HG03039 (cell line): Measurements from ENCODE around the gene PSG3.
"Not testable (repeated sequence)": the region's sequence is repeated elsewhere in the genome, so short reads cannot be mapped to it uniquely, and the experiment has no call there.

ENCODE experiments used
- ATAC-seq: cut with Tn5 transposase; IDR thresholded peaks from one replicate; pipeline ENCODE4 v1.9.1; 2021; ENCODE audit warnings: mild to moderate bottlenecking, moderate library complexity; ENCODE audit not compliant: unreplicated experiment

The PSG3 gene

GRCh38 chr19:42740381-42740780, at the start of gene PSG3:
TSS of gene PSG3 (minus strand) at chr19:42740481. CDS start at chr19:42740384, 97 bp downstream.
- not testable (repeated sequence) for ATAC-seq

- ATAC-seq: not testable (repeated sequence)
These were observed 48.5 kb upstream of the PSG3 start for GRCh38 chr19:42788766-42789165.

DNA sequence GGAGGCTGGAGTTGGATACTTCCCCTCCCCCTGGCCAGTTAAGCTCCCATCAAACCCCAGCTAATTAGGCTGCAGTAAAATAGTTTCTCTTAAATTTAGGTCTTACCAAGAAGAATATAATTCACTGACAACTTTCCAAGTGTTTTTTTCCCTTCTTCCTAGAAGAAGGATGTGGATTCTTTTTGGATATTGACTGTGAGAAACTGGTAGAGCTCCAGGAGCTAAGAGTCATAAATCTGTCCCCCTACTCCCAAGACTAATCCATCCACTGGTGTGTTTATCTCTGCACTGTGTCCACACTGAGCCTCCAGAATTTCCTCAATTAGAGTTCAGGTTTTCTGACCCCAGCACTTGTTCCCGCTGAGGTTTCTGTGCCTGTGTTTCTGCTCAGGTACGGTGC, 47.5 kb upstream of the PSG3 start:
- ATAC-seq: not testable (repeated sequence)

DNA sequence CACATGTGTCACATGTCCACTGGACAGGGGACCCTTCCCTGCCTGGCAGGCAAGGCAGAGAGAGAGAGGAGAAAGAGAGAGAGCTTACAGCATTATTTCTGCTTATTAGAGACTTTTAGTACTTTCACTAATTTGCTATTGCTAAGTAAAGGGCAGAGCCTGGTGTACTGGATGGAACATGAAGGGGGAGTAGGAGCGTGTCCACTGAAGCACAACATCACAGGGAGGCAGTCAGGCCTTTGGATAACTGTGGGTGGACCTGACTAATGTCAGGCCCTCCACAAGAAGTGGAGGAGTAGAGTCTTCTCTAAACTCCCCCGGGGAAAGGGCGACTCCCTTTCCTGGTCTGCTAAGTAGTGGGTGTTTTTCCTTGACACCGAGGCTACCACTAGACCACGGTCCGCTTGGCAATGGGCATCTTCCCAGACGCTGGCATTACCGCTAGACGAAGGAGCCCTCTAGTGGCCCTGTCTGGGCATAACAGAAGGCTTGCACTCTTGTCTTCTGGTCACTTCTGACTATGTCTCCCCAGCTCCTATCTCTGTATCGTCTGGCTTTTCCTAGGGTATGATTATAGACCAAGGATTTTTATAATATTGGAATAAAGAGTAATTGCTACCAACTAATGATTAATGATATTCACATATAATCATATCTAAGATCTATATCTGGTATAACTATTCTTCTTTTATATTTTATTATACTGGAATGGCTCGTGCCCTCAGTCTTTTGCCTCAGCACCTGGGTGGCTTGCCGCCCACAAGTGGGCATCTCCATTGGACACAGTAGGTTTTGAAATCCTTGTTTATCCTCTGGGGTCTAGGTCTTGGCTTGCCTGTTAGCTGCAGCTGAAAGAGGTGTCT, 36.7 kb upstream of the PSG3 start:
- ATAC-seq: not testable (repeated sequence)

DNA sequence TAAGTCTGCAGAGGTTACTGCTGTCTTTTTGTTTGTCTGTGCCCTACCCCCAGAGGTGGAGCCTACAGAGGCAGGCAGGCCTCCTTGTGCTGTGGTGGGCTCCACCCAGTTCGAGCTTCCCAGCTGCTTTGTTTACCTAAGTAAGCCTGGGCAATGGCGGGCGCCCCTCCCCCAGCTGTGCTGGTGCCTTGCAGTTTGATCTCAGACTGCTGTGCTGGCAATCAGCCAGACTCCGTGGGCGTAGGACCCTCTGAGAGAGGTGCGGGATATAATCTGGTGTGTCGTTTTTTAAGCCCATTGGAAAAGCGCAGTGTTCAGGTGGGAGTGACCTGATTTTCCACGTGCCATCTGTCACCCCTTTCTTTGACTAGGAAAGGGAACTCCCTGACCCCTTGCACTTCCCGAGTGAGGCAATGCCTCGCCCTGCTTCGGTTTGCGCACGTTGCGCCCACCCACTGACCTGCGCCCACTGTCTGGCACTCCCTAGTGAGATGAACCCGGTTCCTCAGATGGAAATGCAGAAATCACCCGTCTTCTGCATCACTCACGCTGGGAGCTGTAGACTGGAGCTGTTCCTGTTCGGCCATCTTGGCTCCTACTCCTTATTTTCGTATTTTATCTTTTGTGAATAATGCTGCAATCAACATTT, 34.4 kb upstream of the PSG3 start:
- not testable (repeated sequence) for ATAC-seq

- ATAC-seq: not testable (repeated sequence)
These were observed 27.0 kb upstream of the PSG3 start for GRCh38 chr19:42767319-42767718.

- ATAC-seq: not testable (repeated sequence)
These were observed 26.6 kb upstream of the PSG3 start for GRCh38 chr19:42766871-42767270.

DNA sequence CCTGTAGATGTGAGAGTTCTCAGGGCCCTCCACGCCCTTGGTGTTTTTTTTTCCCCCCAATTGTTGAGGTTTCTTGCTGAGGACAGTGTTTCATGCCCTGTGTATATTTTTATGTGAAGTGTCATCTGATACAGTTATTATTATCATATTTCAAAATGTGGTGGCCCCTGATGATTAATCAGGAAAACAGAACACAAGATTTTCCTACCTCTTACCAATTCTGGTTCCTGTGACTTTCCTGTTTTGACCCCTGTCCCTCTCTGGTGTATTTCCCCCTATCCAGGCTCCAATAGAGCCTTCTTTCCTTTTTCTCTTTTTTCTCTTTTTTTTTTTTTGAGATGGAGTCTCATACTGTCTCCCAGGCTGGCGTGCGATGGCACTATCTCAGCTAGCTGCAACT, 24.6 kb upstream of the PSG3 start:
- ATAC-seq: no peak

DNA sequence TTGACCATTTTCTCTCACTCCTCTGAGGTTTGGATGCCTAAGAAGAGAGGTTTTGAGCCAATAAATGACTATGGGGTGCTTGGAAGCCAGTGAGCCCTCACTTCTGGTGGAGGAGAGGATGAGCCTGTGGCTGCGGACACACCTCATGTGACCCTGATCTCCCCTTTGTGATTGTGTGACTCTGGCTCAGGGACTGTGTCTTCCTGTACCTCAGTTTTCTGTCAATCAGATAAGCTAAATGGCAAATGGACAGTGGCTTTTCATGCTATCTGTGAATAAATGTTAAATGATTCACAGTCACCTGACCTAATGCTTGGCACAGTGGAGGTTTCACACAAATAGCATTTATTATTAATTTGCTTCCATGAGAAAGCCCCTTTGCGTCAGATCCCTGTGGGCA, 22.5 kb upstream of the PSG3 start:
- ATAC-seq: no peak

- not testable (repeated sequence) for ATAC-seq
These were observed 21.6 kb upstream of the PSG3 start for GRCh38 chr19:42761924-42762295.

- ATAC-seq: not testable (repeated sequence)
These were observed 21.0 kb upstream of the PSG3 start for GRCh38 chr19:42760954-42761923.

- not testable (repeated sequence) for ATAC-seq
These were observed 18.4 kb upstream of the PSG3 start for GRCh38 chr19:42758667-42759066.

DNA sequence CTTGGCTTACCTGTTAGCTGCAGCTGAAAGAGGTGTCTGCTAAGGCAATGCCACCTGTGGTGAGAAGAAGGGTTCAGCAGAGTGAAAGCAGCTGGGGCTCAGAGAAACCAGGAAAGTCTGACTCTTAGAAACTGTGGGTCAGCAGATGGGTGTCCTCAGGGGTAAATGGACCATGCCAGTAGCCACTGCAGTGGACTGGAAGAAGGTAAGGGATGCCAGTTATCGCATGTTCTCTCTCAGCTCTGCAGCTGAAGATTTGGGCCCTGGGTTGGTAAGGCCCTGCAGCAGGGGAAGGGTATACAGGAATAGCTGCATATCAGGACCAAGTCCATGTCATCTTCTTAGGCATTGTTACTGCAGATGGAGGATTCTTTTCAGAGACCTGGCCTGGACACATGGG, 12.0 kb upstream of the PSG3 start:
- not testable (repeated sequence) for ATAC-seq

GRCh38 chr19:42741726-42742607, 1.7 kb upstream of the PSG3 start:
- not testable (repeated sequence) for ATAC-seq

- ATAC-seq: not testable (repeated sequence)
These were observed 2.7 kb downstream of the PSG3 start for GRCh38 chr19:42737581-42738011.

DNA sequence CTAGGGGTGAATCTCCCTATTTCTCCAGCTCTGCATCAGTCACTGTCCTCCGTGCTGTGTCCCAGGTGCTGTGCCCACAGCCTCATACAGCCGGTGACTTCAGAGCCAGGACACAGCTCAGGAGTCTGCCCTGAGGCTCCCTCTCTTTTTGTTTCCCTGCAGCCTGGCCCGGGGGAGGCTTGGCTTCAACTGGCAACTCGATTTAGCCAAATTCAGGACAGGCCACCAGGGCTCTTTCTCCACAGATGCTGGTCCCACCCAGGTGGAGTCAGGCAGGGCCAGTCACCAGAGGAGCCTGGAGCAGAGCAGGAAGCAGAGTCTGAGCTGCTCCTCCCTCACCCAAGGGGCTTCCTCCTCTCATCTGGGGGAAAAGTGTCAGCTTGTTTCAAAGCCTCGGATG, 11.9 kb downstream of the PSG3 start:
- ATAC-seq: not testable (repeated sequence)

- ATAC-seq: not testable (repeated sequence)
These were observed 26.3 kb downstream of the PSG3 start for GRCh38 chr19:42714000-42714399.

DNA sequence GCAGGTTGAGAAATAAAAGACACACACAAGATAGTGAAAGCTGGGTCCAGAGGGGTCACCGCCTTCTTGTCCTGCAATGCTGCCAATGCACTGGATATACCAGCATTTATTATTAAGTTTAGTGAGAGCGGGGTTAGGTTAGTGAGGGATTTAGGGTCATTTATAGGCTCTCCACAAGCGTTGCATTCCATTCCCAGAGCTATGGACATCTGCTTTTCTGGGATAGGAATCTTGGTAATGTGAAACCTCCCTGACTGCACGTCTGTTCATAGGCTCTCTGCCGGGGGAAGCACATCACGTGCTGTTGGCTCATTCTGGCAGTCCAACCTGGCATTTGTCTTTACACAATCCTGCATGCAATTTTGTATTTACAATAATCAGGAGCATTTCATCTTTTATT, 27.5 kb downstream of the PSG3 start:
- ATAC-seq: not testable (repeated sequence)

DNA sequence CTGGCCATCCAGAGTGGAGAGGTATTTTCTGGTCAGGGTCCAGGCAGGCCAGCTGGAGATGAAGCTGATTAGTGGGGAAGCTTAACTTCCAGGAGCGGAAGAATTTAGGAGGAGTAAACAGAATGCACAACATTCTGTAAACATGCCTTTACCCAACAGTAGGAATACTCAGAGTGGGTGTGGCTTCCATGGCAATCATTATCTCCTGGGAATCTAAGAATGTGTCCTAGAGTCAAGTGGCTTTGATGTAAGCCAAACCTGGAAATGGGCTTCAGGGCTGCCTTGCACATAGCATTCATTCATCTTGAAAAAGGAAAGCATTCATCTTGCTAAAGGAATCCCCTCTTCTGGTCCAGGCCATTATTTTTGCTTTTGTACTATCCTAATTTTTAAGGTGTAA, 29.3 kb downstream of the PSG3 start:
- not testable (repeated sequence) for ATAC-seq

GRCh38 chr19:42697884-42698283, 42.4 kb downstream of the PSG3 start:
- no peak for ATAC-seq
